Measurements from ENCODE around the gene MYOM1.

- TF ChIP-seq USF1 (IDR thresholded peaks at IDR 0.05) (no peak), REST (IDR thresholded peaks at IDR 0.05; ENCODE audit: low read depth) (no peak), EP300 (IDR thresholded peaks at IDR 0.05; ENCODE audit: borderline replicate concordance) (no peak), CEBPB (IDR thresholded peaks at IDR 0.05) (no peak), YY1 (IDR thresholded peaks at IDR 0.05; ENCODE audit: low read depth) (no peak), MAX (IDR thresholded peaks at IDR 0.05) (no peak), ZBTB7A (IDR thresholded peaks at IDR 0.05; ENCODE audit: low read depth) (no peak), TEAD4 (IDR thresholded peaks at IDR 0.05) (no peak), CREB1 (IDR thresholded peaks at IDR 0.05; ENCODE audit: low read depth) (no peak)
Measured at GRCh38 chr18:3074087-3074486, 145.7 kb downstream of the MYOM1 start.

Data from Ishikawa (cell line).